Muscle layer of duodenum (tissue), 2 donors: ENCODE data around the gene LRP11.
"Not testable (repeated sequence)": the region's sequence is repeated elsewhere in the genome, so short reads cannot be mapped to it uniquely, and the experiment has no call there.

Experiments
- H3K27ac ChIP-seq: one replicate; pipeline ENCODE4 v1.7.0; 2013; ENCODE audit warnings: mild to moderate bottlenecking, low read length
- H3K27me3 ChIP-seq: one replicate; pipeline ENCODE4 v1.7.0; 2013; ENCODE audit warnings: low read depth, mild to moderate bottlenecking, control low read depth, low read length
- H3K36me3 ChIP-seq, 2 donors: one replicate each; pipeline ENCODE4 v1.7.0; 2013; ENCODE audit warnings: low read length in 2 of 2, control low read depth in 1 of 2, mild to moderate bottlenecking in 1 of 2; ENCODE audit not compliant: insufficient read depth in 2 of 2, control insufficient read depth in 1 of 2
- H3K4me1 ChIP-seq, 2 donors: one replicate each; pipeline ENCODE4 v1.7.0; 2013; ENCODE audit warnings: low read length in 2 of 2, mild to moderate bottlenecking in 2 of 2, control low read depth in 1 of 2, moderate library complexity in 1 of 2; ENCODE audit not compliant: insufficient read depth in 2 of 2, control insufficient read depth in 1 of 2
- H3K4me3 ChIP-seq, 2 donors: one replicate each; pipeline ENCODE4 v1.7.0; 2013; ENCODE audit warnings: low read length in 2 of 2, low read depth in 1 of 2, mild to moderate bottlenecking in 1 of 2
- H3K9me3 ChIP-seq, 2 donors: one replicate each; pipeline ENCODE4 v1.7.0; 2013; ENCODE audit warnings: low read length in 2 of 2, control low read depth in 1 of 2, mild to moderate bottlenecking in 1 of 2; ENCODE audit not compliant: control insufficient read depth in 1 of 2
- donor health status: healthy.

LRP11 gene

DNA sequence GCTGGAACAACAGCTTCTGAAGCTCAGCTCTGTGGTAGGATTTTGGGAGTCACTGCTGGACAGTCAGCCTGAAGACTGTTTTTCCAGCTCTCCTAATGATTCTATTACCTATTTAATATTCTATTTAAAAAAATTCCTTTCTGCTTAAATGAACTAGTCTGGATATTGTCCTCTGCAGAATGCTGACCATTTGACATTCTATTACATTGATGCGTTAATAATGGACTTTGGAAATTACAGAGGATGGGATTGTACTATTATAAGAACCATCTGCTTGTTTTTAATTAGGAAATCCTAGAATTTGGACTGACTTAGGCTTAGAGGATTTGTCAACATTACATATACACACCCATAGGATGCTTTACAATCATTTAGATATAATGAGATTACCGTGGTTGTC lies 19.7 kb downstream of the LRP11 start:
- peaks cover 19 to 31% of the 10 kb centered on the region in 2 donors for H3K4me1 ChIP-seq

GRCh38 chr6:149844036-149844435 lies 20.1 kb downstream of the LRP11 start:
- not testable (repeated sequence) for H3K4me3 ChIP-seq, H3K27ac ChIP-seq, H3K36me3 ChIP-seq, H3K27me3 ChIP-seq, H3K9me3 ChIP-seq
- H3K4me1 ChIP-seq: peaks cover 19 to 31% of the 10 kb centered on the region in 2 donors

More for the DNA sequence above, 19.7 kb downstream of the LRP11 start:
- Histone ChIP-seq H3K27me3 (no peaks in the 10 kb centered on the region), H3K9me3 (no peaks in the 10 kb centered on the region), H3K36me3 (no peaks in the 10 kb centered on the region), H3K27ac (no peak overlapping the region), H3K4me3 (no peak overlapping the region)

DNA sequence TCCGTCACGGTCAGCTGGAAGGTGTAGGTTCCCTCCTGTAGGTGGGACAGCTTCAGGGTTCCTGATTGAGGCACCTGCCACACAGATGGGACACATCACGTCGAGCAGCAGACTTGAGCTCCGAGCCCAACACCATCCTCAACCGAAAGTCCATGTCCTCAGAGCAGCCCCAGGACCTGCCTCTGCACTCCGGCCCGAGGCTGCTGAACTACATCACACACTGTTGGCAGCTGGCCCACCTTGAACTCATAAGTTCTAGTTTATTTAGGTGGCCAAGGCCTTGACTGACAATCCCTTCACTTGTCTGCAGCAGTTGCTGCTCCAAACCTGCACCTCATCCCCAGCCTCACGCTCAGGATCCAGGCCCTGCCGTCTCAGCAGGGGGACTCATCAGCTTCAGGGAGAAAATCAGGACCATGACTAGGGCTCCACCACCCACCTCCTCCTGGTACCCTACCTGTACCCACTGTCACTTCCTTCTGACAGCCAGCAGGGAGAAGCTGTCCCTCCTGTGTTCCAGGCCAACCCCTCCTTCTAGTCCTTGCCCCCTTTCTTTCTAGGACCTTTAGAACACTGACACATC lies 21.0 kb downstream of the LRP11 start:
- no peaks in the 10 kb centered on the region for H3K27me3 ChIP-seq
- no peak overlapping the region for H3K27ac ChIP-seq
- H3K4me3 ChIP-seq: no peak overlapping the region
- peaks cover 19 to 31% of the 10 kb centered on the region in 2 donors for H3K4me1 ChIP-seq
- no peaks in the 10 kb centered on the region for H3K36me3 ChIP-seq
- H3K9me3 ChIP-seq: no peaks in the 10 kb centered on the region

DNA sequence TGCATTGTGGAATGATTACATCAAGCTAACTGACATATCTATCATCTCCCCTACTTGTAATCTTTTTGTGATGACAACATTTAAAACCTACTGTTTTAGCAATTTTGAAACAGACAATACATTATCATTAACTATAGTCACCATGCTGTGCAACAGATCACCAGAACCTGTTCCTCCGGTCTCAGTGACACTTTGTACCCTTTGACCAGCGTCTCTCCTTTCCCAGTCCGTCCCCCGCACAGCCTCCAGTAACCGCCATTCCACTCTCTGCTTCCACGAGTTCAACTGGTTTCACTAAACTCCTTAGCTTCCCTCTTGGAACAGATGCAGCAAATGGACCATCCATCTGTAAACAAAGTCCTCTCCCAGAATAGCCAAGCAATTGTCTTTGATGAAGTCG lies 21.8 kb downstream of the LRP11 start:
- no peaks in the 10 kb centered on the region for H3K9me3 ChIP-seq
- no peaks in the 10 kb centered on the region for H3K27me3 ChIP-seq
- no peak overlapping the region for H3K4me3 ChIP-seq
- peaks cover 17 to 23% of the 10 kb centered on the region in 2 donors for H3K4me1 ChIP-seq
- H3K27ac ChIP-seq: no peak overlapping the region
- H3K36me3 ChIP-seq: no peaks in the 10 kb centered on the region

DNA sequence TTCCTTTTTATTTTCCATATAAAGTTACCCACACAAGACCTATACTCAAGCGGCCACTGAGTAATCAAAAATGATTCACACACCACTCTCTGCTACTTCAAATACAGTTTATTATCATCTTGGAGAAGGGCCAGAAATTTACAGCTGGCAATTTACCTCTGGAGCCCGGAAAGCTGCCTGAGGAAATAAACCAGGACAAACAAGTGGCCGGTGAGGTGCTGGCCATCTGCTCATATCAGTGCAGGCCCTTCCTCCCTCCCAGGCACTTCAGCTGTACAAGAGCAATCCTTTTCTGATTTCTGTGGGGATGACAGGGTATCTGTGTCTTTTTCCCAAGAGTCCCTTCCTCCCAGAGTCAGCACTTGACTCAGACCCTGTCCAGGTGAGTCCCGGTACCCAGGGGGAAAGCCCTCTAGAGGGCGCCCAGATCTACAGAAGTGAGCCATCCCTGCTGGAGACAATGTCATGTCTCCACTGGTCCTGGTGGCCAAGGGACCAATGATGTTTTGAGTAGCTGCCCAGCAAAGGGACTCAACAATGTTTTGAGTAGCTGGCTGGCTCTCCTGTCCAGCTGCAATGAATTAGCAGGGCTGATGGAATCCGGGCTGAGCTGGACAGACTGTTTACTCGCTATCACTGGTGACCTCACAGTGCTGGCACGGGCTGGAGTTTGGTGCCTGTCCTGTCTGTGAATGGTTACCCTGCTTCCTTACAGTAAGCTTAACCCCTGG lies 23.6 kb downstream of the LRP11 start:
- Histone ChIP-seq H3K27ac (no peak overlapping the region), H3K4me1 (peaks cover 10 to 13% of the 10 kb centered on the region in 2 donors), H3K9me3 (no peaks in the 10 kb centered on the region), H3K27me3 (no peaks in the 10 kb centered on the region), H3K4me3 (no peak overlapping the region), H3K36me3 (no peaks in the 10 kb centered on the region)

GRCh38 chr6:149834513-149835481 lies 29.4 kb downstream of the LRP11 start:
- Histone ChIP-seq H3K4me3 (no peak overlapping the region), H3K27ac (no peak overlapping the region)

GRCh38 chr6:149833651-149834050 lies 30.5 kb downstream of the LRP11 start:
- Histone ChIP-seq H3K4me3 (no peak overlapping the region), H3K27ac (no peak overlapping the region), H3K27me3 (no peaks in the 10 kb centered on the region), H3K36me3 (peaks cover 4 to 6% of the 10 kb centered on the region in 2 donors), H3K4me1 (no peaks in the 10 kb centered on the region), H3K9me3 (no peaks in the 10 kb centered on the region)

More at GRCh38 chr6:149834513-149835481, 29.4 kb downstream of the LRP11 start:
- Histone ChIP-seq H3K27me3 (no peaks in the 10 kb centered on the region), H3K9me3 (no peaks in the 10 kb centered on the region), H3K4me1 (no peaks in the 10 kb centered on the region), H3K36me3 (peaks cover 0 to 6% of the 10 kb centered on the region in 2 donors)

DNA sequence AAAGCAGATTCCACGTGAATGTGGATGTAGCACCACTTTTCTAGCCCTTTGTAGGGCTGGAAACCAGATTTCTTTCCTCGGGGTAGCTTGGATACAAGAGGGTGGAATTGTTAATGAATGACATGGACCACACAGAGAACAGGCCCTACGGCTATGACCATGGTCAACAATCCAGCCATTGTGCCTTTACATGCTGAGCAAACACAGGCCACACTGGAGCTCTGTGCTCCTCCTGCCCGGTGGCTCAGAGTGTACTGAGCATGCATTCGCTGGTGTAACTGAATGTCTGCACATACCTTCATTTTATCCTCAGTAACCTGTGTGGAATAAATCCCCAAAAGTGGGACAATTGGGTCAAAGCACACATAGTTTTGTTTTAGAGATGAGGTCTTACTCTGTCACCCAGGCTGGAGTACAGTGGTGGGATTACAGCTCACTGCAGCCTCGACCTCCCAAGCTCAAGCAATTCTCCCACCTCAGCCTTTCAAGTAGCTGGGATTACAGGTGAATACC lies 32.8 kb downstream of the LRP11 start:
- Histone ChIP-seq H3K27ac (no peak overlapping the region), H3K4me3 (no peak overlapping the region), H3K36me3 (peaks cover 8% of the 10 kb centered on the region in 2 donors), H3K9me3 (no peaks in the 10 kb centered on the region), H3K4me1 (no peaks in the 10 kb centered on the region), H3K27me3 (no peaks in the 10 kb centered on the region)

GRCh38 chr6:149830731-149831307 lies 33.3 kb downstream of the LRP11 start:
- Histone ChIP-seq H3K27me3 (no peaks in the 10 kb centered on the region), H3K4me3 (no peak overlapping the region), H3K9me3 (no peaks in the 10 kb centered on the region), H3K4me1 (no peaks in the 10 kb centered on the region), H3K36me3 (peaks cover 13% of the 10 kb centered on the region in 2 donors), H3K27ac (no peak overlapping the region)

DNA sequence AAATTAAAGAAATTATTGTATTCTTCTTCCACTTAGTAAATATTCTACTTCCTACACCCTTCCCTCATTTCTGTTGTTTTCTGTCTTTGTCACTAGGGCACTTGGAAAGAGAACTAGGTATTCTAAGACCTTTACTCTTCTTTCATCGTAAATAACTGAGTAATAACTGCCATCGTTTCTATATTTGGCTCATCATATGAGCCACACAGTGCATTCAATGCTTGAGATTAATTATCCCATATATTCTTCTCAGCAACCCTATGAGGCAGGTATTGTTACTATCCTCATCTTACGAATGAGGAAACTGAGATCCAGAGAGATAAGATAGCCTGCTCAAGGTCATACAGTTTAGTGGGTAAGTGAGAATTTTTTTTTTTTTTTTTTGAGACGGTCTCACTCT lies 38.9 kb downstream of the LRP11 start:
- no peaks in the 10 kb centered on the region for H3K27me3 ChIP-seq
- peaks cover 9 to 37% of the 10 kb centered on the region in 2 donors for H3K36me3 ChIP-seq
- no peak overlapping the region for H3K4me3 ChIP-seq
- H3K27ac ChIP-seq: no peak overlapping the region
- no peaks in the 10 kb centered on the region for H3K9me3 ChIP-seq
- no peaks in the 10 kb centered on the region for H3K4me1 ChIP-seq

- Histone ChIP-seq H3K36me3 (peaks cover 9 to 34% of the 10 kb centered on the region in 2 donors), H3K4me3 (no peak overlapping the region), H3K27me3 (no peaks in the 10 kb centered on the region), H3K4me1 (no peaks in the 10 kb centered on the region), H3K9me3 (no peaks in the 10 kb centered on the region), H3K27ac (no peak overlapping the region)
Measured at GRCh38 chr6:149823013-149823412, 41.1 kb downstream of the LRP11 start.
